Keratinocyte (primary cell): ENCODE results near the gene ZNF496. TPM values are rescaled to one million over a fixed set of nuclear protein-coding genes. Genes with fewer than 3 reads are reported as not detected.

ENCODE experiments used
- DNase-seq: peaks from one replicate; pipeline ENCODE4 v3.0.0-alpha.2; 2011; ENCODE audit warnings: low read depth, missing footprints, low spot score
- FAIRE-seq: peaks from 2 replicates; lab custom pipeline; 2011; peaks lifted over from hg19 to GRCh38; lab: Jason Lieb, UNC
- H2AFZ ChIP-seq: 2 replicates; pipeline ENCODE4 v1.6.0; 2012; ENCODE audit warnings: low read length, control low read depth, inconsistent platforms; ENCODE audit not compliant: control insufficient read depth
- H3K27ac ChIP-seq: 2 replicates; pipeline ENCODE4 v1.5.1; 2011; ENCODE audit warnings: low read length; ENCODE audit not compliant: control insufficient read depth, insufficient read depth
- H3K27me3 ChIP-seq: 3 replicates; pipeline ENCODE4 v1.6.0; 2011; ENCODE audit warnings: low read length; ENCODE audit not compliant: control insufficient read depth, insufficient read depth; ENCODE audit errors: extremely low read depth
- H3K36me3 ChIP-seq, 2 experiments: 2 replicates in 1 of 2; 3 replicates in 1 of 2; pipeline ENCODE4 v1.5.1; 2011; ENCODE audit warnings: low read length in 2 of 2, mild to moderate bottlenecking in 1 of 2; ENCODE audit not compliant: control insufficient read depth in 2 of 2, insufficient read depth in 2 of 2; ENCODE audit errors: extremely low read depth in 1 of 2
- H3K4me1 ChIP-seq: 3 replicates; pipeline ENCODE4 v1.5.1; 2011; ENCODE audit warnings: low read length; ENCODE audit not compliant: control insufficient read depth, insufficient read depth; ENCODE audit errors: extremely low read depth
- H3K4me2 ChIP-seq: 3 replicates; pipeline ENCODE4 v1.6.0; 2011; ENCODE audit warnings: low read depth, low read length; ENCODE audit not compliant: control insufficient read depth, insufficient read depth; ENCODE audit errors: extremely low read depth
- H3K4me3 ChIP-seq, 3 experiments: fragments of 200-600 bp in 1 of 3; sonication (generic) in 1 of 3; 2 replicates in 2 of 3; 3 replicates in 1 of 3; pipeline ENCODE4 v1.5.1; 2011 to 2016; ENCODE audit warnings: low read length in 3 of 3, mild to moderate bottlenecking in 3 of 3, control low read depth in 2 of 3, inconsistent platforms in 1 of 3, low read depth in 1 of 3, mixed read lengths in 1 of 3, mixed run types in 1 of 3, moderate library complexity in 1 of 3; ENCODE audit not compliant: control insufficient read depth in 2 of 3, insufficient read depth in 2 of 3; ENCODE audit errors: extremely low read depth in 1 of 3
- H3K79me2 ChIP-seq: 2 replicates; pipeline ENCODE4 v1.6.0; 2012; ENCODE audit warnings: low read length; ENCODE audit not compliant: control insufficient read depth, insufficient read depth
- H3K9ac ChIP-seq: 3 replicates; pipeline ENCODE4 v1.6.0; 2011; ENCODE audit warnings: low read length; ENCODE audit not compliant: control insufficient read depth, insufficient read depth; ENCODE audit errors: extremely low read depth
- H3K9me1 ChIP-seq: 3 replicates; pipeline ENCODE4 v1.6.0; 2011; ENCODE audit warnings: low read length; ENCODE audit not compliant: control insufficient read depth, insufficient read depth; ENCODE audit errors: extremely low read depth
- H3K9me3 ChIP-seq: 2 replicates; pipeline ENCODE4 v1.5.1; 2012; ENCODE audit warnings: low read depth, low read length; ENCODE audit not compliant: control insufficient read depth
- H4K20me1 ChIP-seq: 3 replicates; pipeline ENCODE4 v1.6.0; 2011; ENCODE audit warnings: low read length; ENCODE audit not compliant: control insufficient read depth, insufficient read depth; ENCODE audit errors: extremely low read depth
- EZH2 ChIP-seq: IDR thresholded peaks from one replicate; pipeline ENCODE4 v1.6.1; 2012; ENCODE audit warnings: inconsistent platforms, mild to moderate bottlenecking, low read length, moderate library complexity
- dilution Hi-C: fragments of 300-500 bp; cut with MboI; formaldehyde crosslinking; loops from one replicate; pipeline ENCODE4 v1.7.0; 2020; ENCODE audit warnings: low sequenced_read_pairs; ENCODE audit not compliant: extremely low pct_ligation_motif_present
- polyA plus RNA-seq, 5 experiments: library from polyadenylated mRNA; depleted of rRNA in 3 of 5; stranded (reverse) in 3 of 5; stranded (forward) in 1 of 5; unstranded in 1 of 5; fragments of >200 nt; gene quantifications; 1 replicate in 1 of 5; 2 replicates in 3 of 5; 3 replicates in 1 of 5; pipeline versions ENCODE4 v1.2.1 to v1.2.3, GENCODE V29; 2011 to 2012; ENCODE audit warnings: missing spikeins in 2 of 5, low read depth in 1 of 5, low replicate concordance in 1 of 5
- TF ChIP-seq, protein P1 (sequence below), 3 experiments: IDR thresholded peaks in 1 of 3; conservative IDR thresholded peaks in 1 of 3; optimal IDR thresholded peaks in 1 of 3; 2 replicates in 2 of 3; 3 replicates in 1 of 3; pipeline versions ENCODE3 to v1.5.1; 2011; ENCODE audit warnings: low read length in 3 of 3, mild to moderate bottlenecking in 3 of 3, moderate library complexity in 2 of 3, control low read depth in 1 of 3, inconsistent platforms in 1 of 3; ENCODE audit not compliant: insufficient read depth in 2 of 3; ENCODE audit errors: extremely low read depth in 1 of 3

The ZNF496 gene
- polyA plus RNA-seq, 1 donor (not counting 4 experiments of a cell fraction or from before 2014, with no cell fraction given): 8.9 TPM

DNA sequence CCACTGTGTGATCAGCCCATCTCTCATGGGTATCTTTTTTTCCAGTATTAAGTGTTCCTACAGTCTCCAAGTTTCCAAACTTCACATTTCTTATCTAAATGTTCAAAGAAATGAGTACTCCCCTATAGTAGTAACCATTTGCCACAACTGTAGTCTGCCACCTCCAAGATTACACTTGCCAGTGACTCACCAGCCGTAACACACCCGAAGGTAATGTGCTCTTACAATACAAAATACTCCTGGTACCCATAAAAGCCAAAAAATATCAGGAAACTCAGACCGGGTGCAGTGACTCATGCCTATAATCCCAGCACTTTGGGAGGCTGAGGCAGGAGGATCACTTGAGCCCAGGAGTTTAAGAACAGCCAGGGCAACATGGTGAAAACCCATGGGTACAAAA lies 20.5 kb upstream of the ZNF496 start:
- dilution Hi-C loops: no loop called here
- FAIRE-seq: no peak

DNA sequence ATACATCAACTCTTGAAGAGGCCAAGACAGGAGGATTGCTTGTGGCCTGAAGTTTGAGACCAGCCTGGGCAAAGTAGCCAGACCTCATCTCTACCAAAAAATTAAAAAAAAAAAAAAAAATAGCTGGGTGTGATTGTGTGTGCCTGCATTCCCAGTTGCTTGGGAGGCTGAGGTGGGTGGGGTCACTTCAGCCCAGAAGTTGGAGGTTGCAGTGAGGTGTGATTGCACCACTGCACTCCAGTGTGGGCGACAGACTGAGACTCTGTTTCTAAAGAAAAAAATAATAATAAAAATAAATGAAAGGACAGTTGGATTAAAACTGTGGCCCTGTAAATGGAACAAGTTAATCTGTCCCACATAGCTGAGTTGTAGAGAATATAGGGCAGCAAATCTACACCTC lies 18.9 kb upstream of the ZNF496 start:
- Histone ChIP-seq H3K9ac (no peak overlapping the region), H2AFZ (no peak overlapping the region), H3K9me1 (no peaks in the 10 kb centered on the region), H3K9me3 (no peaks in the 10 kb centered on the region), H3K4me3 (no peak overlapping the region), H4K20me1 (no peaks in the 10 kb centered on the region), H3K79me2 (no peaks in the 10 kb centered on the region), H3K4me2 (no peak overlapping the region), H3K4me1 (no peaks in the 10 kb centered on the region), H3K36me3 (no peaks in the 10 kb centered on the region), H3K27ac (no peak overlapping the region), H3K27me3 (no peaks in the 10 kb centered on the region)
- TF ChIP-seq, protein P1, sequence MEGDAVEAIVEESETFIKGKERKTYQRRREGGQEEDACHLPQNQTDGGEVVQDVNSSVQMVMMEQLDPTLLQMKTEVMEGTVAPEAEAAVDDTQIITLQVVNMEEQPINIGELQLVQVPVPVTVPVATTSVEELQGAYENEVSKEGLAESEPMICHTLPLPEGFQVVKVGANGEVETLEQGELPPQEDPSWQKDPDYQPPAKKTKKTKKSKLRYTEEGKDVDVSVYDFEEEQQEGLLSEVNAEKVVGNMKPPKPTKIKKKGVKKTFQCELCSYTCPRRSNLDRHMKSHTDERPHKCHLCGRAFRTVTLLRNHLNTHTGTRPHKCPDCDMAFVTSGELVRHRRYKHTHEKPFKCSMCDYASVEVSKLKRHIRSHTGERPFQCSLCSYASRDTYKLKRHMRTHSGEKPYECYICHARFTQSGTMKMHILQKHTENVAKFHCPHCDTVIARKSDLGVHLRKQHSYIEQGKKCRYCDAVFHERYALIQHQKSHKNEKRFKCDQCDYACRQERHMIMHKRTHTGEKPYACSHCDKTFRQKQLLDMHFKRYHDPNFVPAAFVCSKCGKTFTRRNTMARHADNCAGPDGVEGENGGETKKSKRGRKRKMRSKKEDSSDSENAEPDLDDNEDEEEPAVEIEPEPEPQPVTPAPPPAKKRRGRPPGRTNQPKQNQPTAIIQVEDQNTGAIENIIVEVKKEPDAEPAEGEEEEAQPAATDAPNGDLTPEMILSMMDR (optimal IDR thresholded peaks at IDR 0.05 in 1 of 3, IDR thresholded peaks at IDR 0.05 in 1 of 3, conservative IDR thresholded peaks at IDR 0.05 in 1 of 3; ENCODE audit: extremely low read depth in 1 of 3, insufficient read depth in 2 of 3, low read length in 3 of 3): no peak
- TF ChIP-seq EZH2: no peak
- dilution Hi-C loops: no loop called here
- DNase-seq (no peak), FAIRE-seq (no peak)

More for the DNA sequence above, 20.5 kb upstream of the ZNF496 start:
- Histone ChIP-seq H3K4me3 (no peak overlapping the region), H3K9me3 (no peaks in the 10 kb centered on the region), H2AFZ (no peak overlapping the region), H3K4me1 (no peaks in the 10 kb centered on the region), H3K4me2 (no peak overlapping the region), H3K79me2 (no peaks in the 10 kb centered on the region), H3K9ac (no peak overlapping the region), H4K20me1 (no peaks in the 10 kb centered on the region), H3K9me1 (no peaks in the 10 kb centered on the region), H3K27me3 (no peaks in the 10 kb centered on the region), H3K27ac (no peak overlapping the region), H3K36me3 (no peaks in the 10 kb centered on the region)
- DNase-seq: no peak
- TF ChIP-seq EZH2: no peak
- TF ChIP-seq, protein P1 (optimal IDR thresholded peaks at IDR 0.05 in 1 of 3, IDR thresholded peaks at IDR 0.05 in 1 of 3, conservative IDR thresholded peaks at IDR 0.05 in 1 of 3; ENCODE audit: extremely low read depth in 1 of 3, insufficient read depth in 2 of 3, low read length in 3 of 3): no peak
